Spleen (tissue), 7 donors: ENCODE measurements around the gene KIF26B.

ENCODE experiments used
- POLR2A ChIP-seq, 3 donors: fragments of 450-650 bp; IDR thresholded peaks; one replicate each; pipeline ENCODE4 v1.5.1; 2017; ENCODE audit warnings: antibody characterized with exemption in 3 of 3, mild to moderate bottlenecking in 1 of 3
- POLR2AphosphoS5 ChIP-seq, 3 donors: sonication (generic); formaldehyde crosslinking; IDR thresholded peaks; one replicate each; pipeline ENCODE4 v1.5.1; 2017; ENCODE audit warnings: antibody characterized with exemption in 3 of 3
- TF ChIP-seq, protein P1 (sequence below), 11 experiments: fragments of 200-600 bp in 7 of 11; fragments of 450-650 bp in 4 of 11; sonication (generic) in 4 of 11; IDR thresholded peaks in 8 of 11; conservative IDR thresholded peaks in 3 of 11; 1 replicate in 7 of 11; 2 replicates in 4 of 11; pipeline versions ENCODE4 v1.4.0 to v1.8.0; 2016 to 2021; ENCODE audit warnings: antibody characterized with exemption in 11 of 11, inconsistent platforms in 4 of 11, mild to moderate bottlenecking in 1 of 11
- donor health status: DM: no; HTN: no; CAD: no; lungs with moderate emphysema.
- donor health status: DM: no; HTN: no; CAD: no.
- donor health status: DM: no; HTN: no; CAD: no.

DNA sequence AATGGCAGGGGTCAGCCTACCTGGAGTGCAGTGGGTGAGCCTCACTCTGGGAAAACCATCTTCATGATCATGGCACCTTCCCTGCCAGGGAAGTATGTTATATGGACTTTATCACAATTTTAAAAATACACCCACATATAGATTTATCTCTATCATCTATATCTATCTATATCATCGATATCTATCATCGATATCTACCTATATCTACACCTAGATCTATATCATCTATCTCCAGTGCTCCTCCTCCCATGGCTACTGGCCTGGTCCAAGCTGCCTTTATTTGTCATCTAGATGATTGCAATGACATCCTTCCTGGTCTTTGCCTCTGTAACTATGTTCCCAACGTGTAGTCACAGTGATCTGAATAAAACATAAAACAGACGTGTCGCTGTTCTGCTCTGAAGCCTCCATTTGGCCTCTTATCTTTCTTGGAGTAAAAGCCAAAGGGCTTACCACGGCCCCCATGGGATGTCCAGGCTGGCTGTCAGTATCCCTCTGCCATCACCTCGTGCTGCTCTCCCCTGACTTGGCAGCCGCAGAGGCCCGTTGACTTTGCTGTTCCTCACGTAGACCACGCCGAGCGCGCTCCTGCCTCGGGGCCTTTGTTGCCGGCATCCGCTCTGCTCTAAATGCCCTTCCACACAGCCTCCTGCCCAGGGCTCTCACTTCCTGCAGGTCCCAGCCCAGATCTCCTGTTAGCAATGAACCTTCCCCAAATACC lies 20.6 kb upstream of the KIF26B start:
- TF ChIP-seq POLR2AphosphoS5 (IDR thresholded peaks at IDR 0.05) (no peak), POLR2A (IDR thresholded peaks at IDR 0.05) (no peak)
- TF ChIP-seq, protein P1, sequence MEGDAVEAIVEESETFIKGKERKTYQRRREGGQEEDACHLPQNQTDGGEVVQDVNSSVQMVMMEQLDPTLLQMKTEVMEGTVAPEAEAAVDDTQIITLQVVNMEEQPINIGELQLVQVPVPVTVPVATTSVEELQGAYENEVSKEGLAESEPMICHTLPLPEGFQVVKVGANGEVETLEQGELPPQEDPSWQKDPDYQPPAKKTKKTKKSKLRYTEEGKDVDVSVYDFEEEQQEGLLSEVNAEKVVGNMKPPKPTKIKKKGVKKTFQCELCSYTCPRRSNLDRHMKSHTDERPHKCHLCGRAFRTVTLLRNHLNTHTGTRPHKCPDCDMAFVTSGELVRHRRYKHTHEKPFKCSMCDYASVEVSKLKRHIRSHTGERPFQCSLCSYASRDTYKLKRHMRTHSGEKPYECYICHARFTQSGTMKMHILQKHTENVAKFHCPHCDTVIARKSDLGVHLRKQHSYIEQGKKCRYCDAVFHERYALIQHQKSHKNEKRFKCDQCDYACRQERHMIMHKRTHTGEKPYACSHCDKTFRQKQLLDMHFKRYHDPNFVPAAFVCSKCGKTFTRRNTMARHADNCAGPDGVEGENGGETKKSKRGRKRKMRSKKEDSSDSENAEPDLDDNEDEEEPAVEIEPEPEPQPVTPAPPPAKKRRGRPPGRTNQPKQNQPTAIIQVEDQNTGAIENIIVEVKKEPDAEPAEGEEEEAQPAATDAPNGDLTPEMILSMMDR (IDR thresholded peaks at IDR 0.05 in 8 of 11, conservative IDR thresholded peaks at IDR 0.05 in 3 of 11), result no peak
